GM18861 (cell line): ENCODE measurements around the gene SLBP.

ENCODE experiments used
- ATAC-seq: cut with Tn5 transposase; IDR thresholded peaks from one replicate; pipeline ENCODE4 v1.9.1; 2021; ENCODE audit not compliant: unreplicated experiment

The SLBP gene

GRCh38 chr4:1656132-1656531 is 56.0 kb downstream of the SLBP start:
- ATAC-seq = no peak

DNA sequence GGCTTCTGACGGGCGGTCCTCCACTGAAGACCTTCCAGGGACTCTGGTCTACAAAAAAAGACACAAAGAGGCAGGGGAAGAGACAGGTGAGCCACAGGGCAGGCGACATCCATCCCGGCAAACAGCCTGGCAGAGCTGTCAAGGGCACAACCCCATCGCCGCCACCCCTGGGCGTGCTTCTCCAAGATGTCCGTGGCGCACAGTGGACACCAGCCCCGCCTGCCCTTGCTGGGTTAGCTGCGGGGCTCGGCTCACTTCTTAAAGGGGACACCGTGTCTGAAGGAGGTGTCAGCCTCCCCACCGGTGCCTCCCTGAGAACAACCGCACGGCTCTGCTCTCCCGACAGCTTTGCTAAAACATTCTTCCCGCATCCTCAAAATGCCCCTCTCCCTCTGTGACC is 56.4 kb downstream of the SLBP start:
- ATAC-seq = no peak

DNA sequence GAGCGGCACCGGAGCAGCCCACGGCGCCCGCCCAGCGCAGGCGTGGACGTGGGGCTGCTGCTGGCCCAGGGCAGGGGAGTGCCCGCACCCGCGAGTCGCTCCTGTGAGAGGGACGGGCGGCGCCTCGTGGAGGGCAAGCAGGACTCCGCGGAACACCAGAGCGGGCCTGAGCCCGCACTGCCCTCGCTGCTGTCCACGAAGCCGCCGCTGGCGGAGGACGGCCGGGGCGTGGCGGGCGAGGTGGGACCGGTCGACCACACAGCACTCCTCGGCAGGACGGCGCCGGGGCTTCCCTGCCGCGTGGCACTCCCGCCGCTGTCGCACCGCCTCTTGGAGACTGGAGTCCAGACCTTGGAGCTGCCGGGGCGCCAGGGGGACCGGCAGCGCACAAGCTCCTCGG is 57.0 kb downstream of the SLBP start:
- no peak for ATAC-seq

GRCh38 chr4:1654216-1654955 is 57.7 kb downstream of the SLBP start:
- no peak for ATAC-seq

GRCh38 chr4:1653776-1654175 is 58.3 kb downstream of the SLBP start:
- ATAC-seq = no peak

DNA sequence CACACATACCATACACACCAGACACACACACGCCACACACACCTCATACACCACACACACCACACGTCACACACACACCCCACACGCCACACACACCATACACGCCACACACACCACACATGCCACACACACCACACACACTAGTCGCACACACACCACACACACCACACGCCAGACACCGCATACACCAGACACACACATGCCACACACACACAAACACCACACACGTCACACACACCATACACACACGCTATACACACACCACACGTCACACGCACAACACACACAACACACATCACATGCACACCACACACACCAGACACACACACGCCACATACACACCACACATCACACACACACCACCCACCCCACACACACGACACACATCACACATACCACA is 60.0 kb downstream of the SLBP start:
- ATAC-seq = no peak

DNA sequence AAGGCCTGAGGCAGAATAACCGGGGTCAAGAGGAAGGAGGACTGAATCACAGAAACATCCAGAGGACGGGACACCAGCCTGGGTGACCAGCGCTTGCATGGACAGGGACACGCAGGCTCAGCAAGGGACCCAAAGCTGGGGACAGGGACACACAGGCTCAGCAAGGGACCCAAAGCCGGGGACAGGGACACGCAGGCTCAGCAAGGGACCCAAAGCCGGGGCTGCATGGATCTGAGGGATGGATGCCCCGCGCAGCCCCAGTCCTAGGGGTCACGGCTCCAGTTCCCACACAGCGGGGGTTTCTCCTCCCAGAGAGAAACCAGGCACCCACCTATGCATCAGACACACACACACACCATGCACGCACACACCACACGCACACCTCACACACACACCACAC is 60.5 kb downstream of the SLBP start:
- ATAC-seq = no peak

DNA sequence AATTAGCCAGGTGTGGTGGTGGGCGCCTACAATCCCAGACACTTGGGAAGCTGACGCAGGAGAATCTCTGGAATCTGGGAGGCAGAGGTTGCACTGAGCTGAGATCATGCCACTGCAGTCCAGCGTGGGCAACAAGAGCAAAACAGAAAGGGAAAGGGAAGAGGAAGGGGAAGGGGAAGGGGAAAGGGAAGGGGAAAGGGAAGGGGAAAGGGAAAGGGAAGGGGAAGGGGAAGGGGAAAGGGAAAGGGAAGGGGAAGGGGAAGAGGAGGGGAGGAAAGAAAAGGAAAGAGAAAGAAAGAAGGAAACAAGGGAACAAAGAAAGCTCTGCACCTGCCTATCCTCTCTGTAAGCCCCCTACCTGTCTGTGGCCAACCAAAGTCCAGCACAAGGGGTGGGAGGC is 63.2 kb downstream of the SLBP start:
- no peak for ATAC-seq

- no peak for ATAC-seq
Measured at GRCh38 chr4:1647432-1647831, 64.7 kb downstream of the SLBP start.

GRCh38 chr4:1646690-1647089 is 65.4 kb downstream of the SLBP start:
- no peak for ATAC-seq

DNA sequence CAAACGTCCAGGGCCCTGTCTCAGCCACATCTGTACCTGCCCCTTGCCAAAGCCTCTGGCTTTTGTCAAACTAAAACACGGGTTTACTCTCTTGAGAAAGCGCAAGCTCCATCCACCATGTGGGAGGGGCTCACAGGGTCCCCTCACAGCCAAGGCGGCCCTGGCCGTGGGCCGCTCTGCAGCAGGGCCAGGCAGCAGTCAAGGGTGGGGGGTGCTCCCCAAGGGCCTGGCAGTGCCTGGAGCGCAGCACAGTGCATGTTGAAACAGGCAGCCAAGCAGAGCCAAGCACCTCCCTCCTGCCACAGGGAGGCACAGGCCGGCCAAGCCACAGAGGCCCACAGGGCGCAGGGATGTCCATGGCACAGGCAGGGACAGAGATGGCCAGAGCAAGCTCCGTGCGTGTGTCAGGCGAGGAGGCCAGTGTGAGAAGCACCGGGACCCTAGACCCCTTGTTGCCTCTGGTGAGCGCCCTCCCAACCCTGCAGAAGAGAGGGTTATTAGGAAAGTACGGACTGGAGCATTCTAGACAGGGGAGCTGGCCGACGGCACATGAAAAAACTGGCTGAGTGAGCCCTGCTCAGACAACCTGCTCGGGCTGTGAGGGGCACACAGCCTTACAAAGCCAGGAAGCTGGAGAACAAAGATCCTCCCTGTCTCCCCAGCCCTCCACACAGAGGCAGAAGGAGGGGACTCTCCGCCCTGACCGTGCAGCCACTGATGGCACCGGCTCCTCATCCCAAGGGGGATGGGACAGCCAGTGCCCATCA is 67.0 kb downstream of the SLBP start:
- no peak for ATAC-seq

- ATAC-seq = no peak
Measured at GRCh38 chr4:1643971-1644735, 68.0 kb downstream of the SLBP start.
